ENCODE results near the gene CXXC5.

CXXC5 gene

GRCh38 chr5:139647506-139648204 lies 494 bp upstream of the CXXC5 start:
- no peak for TF ChIP-seq CTCF (IDR thresholded peaks at IDR 0.05; ENCODE audit: insufficient read depth, low read depth, low read length, missing control alignments)
- H3K4me3 ChIP-seq (ENCODE audit: low read length) = peak overlapping the region; percentile 21
- DNase-seq (ENCODE audit: low read depth) = no peak

- TF ChIP-seq CTCF (IDR thresholded peaks at IDR 0.05; ENCODE audit: insufficient read depth, low read depth, low read length, missing control alignments) = no peak
- peak overlapping the region; percentile 48 for H3K4me3 ChIP-seq (ENCODE audit: low read length)
- no peak for DNase-seq (ENCODE audit: low read depth)
Observed at GRCh38 chr5:139649082-139649991, 1.2 kb downstream of the CXXC5 start.

- DNase-seq (ENCODE audit: low read depth) = no peak
- peak overlapping the region; percentile 48 for H3K4me3 ChIP-seq (ENCODE audit: low read length)
- no peak for TF ChIP-seq CTCF (IDR thresholded peaks at IDR 0.05; ENCODE audit: insufficient read depth, low read depth, low read length, missing control alignments)
Observed at GRCh38 chr5:139650031-139650688, 2.0 kb downstream of the CXXC5 start.

- no peak overlapping the region for H3K4me3 ChIP-seq (ENCODE audit: low read length)
- TF ChIP-seq CTCF (IDR thresholded peaks at IDR 0.05; ENCODE audit: insufficient read depth, low read depth, low read length, missing control alignments) = no peak
- DNase-seq (ENCODE audit: low read depth) = no peak
Observed at GRCh38 chr5:139650689-139651042, 2.5 kb downstream of the CXXC5 start.

GRCh38 chr5:139651043-139651834 lies 3.1 kb downstream of the CXXC5 start:
- DNase-seq (ENCODE audit: low read depth) = no peak
- H3K4me3 ChIP-seq (ENCODE audit: low read length) = no peak overlapping the region
- TF ChIP-seq CTCF (IDR thresholded peaks at IDR 0.05; ENCODE audit: insufficient read depth, low read depth, low read length, missing control alignments) = no peak

All from epithelial cell of esophagus (primary cell).